ENCODE measurements around the gene SPAG8.

Gene SPAG8, protein sequence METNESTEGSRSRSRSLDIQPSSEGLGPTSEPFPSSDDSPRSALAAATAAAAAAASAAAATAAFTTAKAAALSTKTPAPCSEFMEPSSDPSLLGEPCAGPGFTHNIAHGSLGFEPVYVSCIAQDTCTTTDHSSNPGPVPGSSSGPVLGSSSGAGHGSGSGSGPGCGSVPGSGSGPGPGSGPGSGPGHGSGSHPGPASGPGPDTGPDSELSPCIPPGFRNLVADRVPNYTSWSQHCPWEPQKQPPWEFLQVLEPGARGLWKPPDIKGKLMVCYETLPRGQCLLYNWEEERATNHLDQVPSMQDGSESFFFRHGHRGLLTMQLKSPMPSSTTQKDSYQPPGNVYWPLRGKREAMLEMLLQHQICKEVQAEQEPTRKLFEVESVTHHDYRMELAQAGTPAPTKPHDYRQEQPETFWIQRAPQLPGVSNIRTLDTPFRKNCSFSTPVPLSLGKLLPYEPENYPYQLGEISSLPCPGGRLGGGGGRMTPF

GRCh38 chr9:35812025-35812602 lies at the start of gene SPAG8:
TSS of gene SPAG8 (minus strand) at chr9:35812262. CDS start at chr9:35812147, 115 bp downstream.
- peak; percentile 80 to 82 for DNase-seq (ENCODE audit: low read depth in 2 of 2)

- no peak for DNase-seq (ENCODE audit: low read depth in 2 of 2)
Measured at GRCh38 chr9:35861161-35861897, 49.3 kb upstream of the SPAG8 start.

- DNase-seq (ENCODE audit: low read depth in 2 of 2) = no peak
Measured at GRCh38 chr9:35859990-35860339, 47.9 kb upstream of the SPAG8 start.

DNA sequence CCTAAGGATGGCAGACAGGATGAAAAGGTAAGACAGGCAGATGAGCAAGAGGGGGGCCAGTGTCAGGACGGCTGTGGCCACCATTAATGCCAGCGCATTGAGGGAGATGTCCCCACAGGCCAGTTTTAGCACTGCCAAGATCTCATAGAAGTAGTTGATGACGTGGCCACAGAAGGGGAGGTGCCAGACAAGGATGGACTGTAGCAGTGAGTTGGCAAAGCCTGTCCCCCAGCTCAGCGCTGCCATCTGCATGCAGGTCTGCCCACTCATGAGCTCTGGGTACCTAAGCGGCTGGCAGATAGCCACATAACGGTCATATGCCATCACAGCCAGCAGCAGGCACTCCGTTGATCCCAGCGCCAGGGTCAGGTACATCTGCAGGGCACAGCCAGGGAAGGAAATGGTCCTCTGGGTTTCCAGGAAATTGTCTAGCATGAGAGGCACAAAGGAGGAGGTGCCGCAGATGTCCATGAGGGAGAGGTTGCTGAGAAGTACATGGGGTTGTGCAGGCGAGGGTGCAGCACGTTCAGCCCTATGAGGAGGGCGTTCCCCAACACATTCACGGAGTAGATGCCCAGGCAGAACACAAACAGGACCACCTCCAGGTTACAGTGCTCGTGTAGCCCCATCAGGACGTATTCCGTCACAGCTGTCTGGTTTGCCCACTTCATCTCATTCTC lies 47.4 kb upstream of the SPAG8 start:
- DNase-seq (ENCODE audit: low read depth in 2 of 2) = no peak

DNA sequence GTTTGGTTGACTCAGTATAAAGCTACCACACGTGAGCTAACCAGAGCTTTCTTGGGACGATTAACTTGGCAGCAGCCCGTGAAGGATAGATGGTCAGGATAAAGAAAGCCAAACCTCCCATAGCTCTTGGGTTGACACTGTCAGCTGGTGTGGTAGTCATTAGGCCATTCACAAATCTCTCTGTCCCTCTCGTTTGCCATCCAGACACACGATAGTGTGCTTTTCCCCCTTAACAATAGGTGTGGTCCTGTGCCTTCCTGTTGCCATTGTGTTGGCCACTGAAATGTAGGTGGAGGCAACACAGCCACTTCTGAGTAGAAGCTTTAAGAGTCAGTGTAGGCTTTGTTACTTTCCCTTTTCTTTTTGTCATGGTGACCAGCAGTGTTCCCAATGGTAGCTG lies 46.4 kb upstream of the SPAG8 start:
- no peak for DNase-seq (ENCODE audit: low read depth in 2 of 2)

DNA sequence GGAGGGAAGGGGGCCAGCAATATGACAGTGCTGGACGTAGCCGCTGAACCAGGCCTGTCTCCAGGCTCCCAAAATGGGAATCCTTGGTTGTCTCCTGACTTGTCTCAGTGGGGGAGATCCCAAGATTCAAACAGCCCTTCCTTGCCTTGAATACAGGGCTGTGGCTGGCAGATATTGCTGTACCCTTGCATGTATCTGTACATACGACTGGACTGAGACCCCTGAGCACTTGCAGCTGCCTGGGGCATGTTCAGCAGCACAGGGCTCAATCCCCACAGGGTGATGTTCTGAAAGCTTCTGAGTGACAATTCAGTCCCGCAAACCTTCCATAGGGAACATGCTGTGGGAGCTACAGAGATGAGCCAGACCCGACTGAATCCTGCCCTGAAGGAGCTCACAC lies 44.8 kb upstream of the SPAG8 start:
- DNase-seq (ENCODE audit: low read depth in 2 of 2) = no peak

DNA sequence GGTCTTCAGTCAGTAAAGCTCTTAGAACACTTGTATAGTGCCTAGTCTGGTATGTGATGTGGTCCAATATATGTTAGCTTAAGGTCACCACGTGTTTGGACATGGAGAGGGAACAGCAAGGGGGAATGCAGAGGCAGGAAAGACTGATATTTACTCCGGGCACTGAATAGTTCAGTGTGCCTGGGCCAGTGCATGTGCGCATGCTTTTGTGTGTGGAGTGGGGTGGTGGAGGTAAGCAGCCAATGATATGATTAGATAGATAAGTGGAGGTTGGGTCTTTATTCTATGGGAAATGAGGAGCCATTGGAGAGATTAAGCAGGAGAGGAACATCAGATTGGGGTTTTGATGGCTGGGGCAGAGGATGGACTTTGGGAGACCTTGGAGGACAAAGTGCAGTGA lies 44.1 kb upstream of the SPAG8 start:
- no peak for DNase-seq (ENCODE audit: low read depth in 2 of 2)

- no peak for DNase-seq (ENCODE audit: low read depth in 2 of 2)
Measured at GRCh38 chr9:35854091-35854762, 42.2 kb upstream of the SPAG8 start.

GRCh38 chr9:35852876-35853865 lies 41.1 kb upstream of the SPAG8 start:
- DNase-seq (ENCODE audit: low read depth in 2 of 2) = no peak

DNA sequence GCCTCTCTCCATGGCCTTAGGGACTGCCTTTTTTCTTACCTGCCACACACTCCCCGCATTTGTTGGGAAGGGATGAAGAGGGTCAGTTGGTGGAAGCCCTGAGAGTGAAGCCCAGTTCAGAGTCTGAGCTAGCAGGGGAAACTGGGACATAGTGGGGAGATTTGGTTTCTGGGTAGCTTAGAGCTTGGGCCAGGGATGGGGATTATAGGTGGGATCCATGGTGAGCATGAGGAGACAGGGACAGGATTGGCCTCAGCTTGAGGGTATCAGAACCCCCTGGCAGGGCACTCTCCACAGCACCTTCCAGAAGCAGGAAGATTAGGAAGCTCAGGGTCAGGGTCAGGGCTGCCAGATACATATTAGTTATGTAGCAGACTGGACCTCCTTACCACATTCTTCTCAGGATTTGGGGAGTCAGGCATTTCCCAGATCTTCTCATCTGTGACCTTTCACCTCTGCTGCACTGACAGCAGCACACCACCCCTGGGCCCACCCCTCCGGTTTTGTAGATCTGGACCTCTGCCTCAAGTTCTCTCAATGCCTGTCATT lies 40.3 kb upstream of the SPAG8 start:
- no peak for DNase-seq (ENCODE audit: low read depth in 2 of 2)

GRCh38 chr9:35847792-35848572 lies 35.9 kb upstream of the SPAG8 start:
- no peak for DNase-seq (ENCODE audit: low read depth in 2 of 2)

DNA sequence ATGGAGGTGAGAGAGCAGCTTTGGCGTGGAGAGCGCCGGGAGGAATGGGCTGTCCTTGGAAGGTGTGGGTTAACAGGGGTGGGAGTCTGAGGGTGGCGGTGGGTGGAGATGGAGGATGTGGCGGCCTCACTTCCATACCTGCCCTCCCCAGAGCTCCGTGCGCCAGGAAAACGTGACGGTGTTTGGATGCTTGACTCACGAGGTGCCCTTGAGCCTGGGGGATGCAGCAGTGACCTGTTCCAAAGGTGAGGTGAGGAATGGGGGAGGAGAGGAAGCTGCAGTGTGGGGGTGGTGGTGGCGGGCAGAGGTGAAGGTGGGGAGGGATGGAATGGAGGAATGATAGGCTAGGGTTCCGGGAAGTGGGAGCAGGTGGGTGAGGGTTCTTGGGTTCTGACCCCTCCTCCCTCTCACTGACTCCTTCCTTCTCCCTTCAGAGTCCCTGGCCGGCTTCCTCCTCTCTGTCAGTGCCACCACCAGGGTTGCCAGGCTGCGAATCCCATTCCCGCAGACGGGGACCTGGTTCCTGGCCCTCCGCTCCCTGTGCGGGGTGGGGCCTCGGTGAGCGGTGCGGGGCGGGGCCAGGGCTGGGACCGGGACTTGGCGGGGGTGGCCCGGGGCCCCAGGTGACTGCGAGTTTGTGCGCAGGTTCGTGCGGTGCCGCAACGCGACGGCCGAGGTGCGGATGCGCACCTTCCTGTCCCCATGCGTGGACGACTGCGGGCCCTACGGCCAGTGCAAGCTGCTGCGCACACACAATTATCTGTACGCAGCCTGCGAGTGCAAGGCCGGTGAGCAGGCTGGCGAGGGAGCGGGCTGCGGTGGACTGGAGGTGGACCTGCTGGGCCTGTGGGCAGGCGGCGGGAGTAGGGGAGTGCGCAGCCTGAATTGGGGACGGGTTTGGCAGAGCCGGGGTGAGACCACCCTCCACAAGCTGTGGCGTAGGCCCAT lies 34.0 kb upstream of the SPAG8 start:
- DNase-seq (ENCODE audit: low read depth in 2 of 2) = no peak

DNA sequence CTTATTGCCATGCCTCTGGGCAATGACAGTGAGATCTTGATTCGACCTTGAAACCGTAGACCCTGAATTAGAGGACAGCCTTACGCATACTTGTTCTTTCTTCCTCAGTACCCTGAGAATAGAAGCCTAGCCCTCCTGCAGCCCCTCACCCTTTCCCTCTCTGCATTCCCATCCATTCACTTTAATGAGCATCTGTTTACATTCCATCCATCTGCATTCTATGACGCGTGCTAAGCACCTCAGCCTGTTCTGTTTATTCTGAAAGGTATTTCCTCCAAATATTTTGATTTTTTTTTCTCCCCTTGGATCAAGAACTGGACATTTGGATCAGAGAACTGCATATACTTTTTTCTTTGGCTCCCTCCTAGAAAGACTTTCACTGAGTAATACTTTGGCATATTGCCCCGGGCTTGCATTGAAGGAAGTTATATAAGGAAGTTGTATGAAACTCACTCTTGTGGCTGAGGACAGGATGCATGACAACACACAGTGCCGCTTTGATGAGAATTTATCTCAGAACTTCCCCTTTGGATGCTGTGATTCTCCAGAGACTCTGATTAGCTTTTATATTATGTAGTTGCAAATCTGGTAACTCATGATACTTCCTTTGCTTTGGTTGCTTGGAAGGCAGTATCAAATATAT lies 32.7 kb upstream of the SPAG8 start:
- DNase-seq (ENCODE audit: low read depth in 2 of 2) = no peak

DNA sequence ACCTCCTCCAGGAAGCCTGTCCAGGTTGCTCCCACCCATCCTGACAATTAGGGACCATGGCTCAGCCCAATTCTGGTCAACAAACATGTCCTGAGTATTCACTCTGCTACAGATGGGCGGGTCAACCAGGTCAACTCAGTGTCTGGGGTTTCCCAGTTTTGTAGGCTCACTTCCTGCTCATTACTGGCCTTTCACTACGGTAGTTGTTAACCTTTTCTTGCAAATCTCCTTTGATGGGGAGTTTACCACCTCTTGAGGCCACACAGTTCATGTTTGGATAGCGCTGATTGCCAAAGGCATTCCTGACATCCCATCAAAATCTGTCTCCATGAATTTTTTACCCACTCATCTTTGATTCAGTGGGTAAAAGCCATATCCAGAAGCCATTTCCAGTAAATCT lies 30.7 kb upstream of the SPAG8 start:
- DNase-seq (ENCODE audit: low read depth in 2 of 2) = no peak

- DNase-seq (ENCODE audit: low read depth in 2 of 2) = no peak
Measured at GRCh38 chr9:35842020-35842745, 30.1 kb upstream of the SPAG8 start.

GRCh38 chr9:35841645-35841900 lies 29.5 kb upstream of the SPAG8 start:
- no peak for DNase-seq (ENCODE audit: low read depth in 2 of 2)

Data from stimulated activated CD4-positive, alpha-beta T cell treated with anti-CD3 and anti-CD28 coated beads, Interleukin-1b, Interleukin-23, amount 100 ng/mL, for 4 hours (primary cell).